OCI-LY7 (cell line): ENCODE results near the gene CASP2. TPM values are rescaled to one million over a fixed set of nuclear protein-coding genes. Genes with fewer than 3 reads are reported as not detected.

Experiments
- BruUV-seq: library from RNA; stranded (reverse); fragments of 400-500 nt; replicated peaks from 2 replicates; lab custom pipeline; 2021; lab: Mats Ljungman, UMichigan
- CTCF ChIA-PET: fragments of 300-600 bp; sonication (Branson Sonifier 250); formaldehyde crosslinking; loops from one replicate; lab custom pipeline; 2022; ENCODE audit warnings: antibody characterized with exemption; ENCODE audit not compliant: unreplicated experiment; lab: Charles Lee
- POLR2A ChIA-PET: fragments of 300-600 bp; sonication (Branson Sonifier 250); formaldehyde crosslinking; loops from one replicate; lab custom pipeline; 2022; ENCODE audit warnings: antibody characterized with exemption; lab: Charles Lee
- DNase-seq: peaks from one replicate; pipeline ENCODE4 v3.0.0-alpha.2; 2015; ENCODE audit warnings: low spot score
- H2AFZ ChIP-seq: fragments of 200-600 bp; sonication (generic), shearing (Covaris generic); 2 replicates; pipeline ENCODE4 v1.6.1; 2014; ENCODE audit warnings: mild to moderate bottlenecking, antibody characterized with exemption, low read length, moderate library complexity
- H3K27ac ChIP-seq: fragments of 200-600 bp; sonication (generic); 2 replicates; pipeline ENCODE4 v1.5.1; 2014; ENCODE audit warnings: mixed run types, low read depth, mild to moderate bottlenecking, moderate library complexity, low read length, inconsistent platforms; ENCODE audit not compliant: poor library complexity, severe bottlenecking
- H3K36me3 ChIP-seq: fragments of 200-600 bp; sonication (generic); 2 replicates; pipeline ENCODE4 v1.6.1; 2014; ENCODE audit warnings: mild to moderate bottlenecking, antibody characterized with exemption, low read length, moderate library complexity, mixed read lengths; ENCODE audit not compliant: insufficient read depth
- H3K4me1 ChIP-seq: fragments of 200-600 bp; sonication (generic); 2 replicates; pipeline ENCODE4 v1.5.1; 2014; ENCODE audit warnings: mild to moderate bottlenecking, low read length; ENCODE audit not compliant: insufficient read depth, poor library complexity, severe bottlenecking
- H3K4me2 ChIP-seq: fragments of 200-600 bp; sonication (generic); 2 replicates; pipeline ENCODE4 v1.6.1; 2014; ENCODE audit warnings: mild to moderate bottlenecking, low read length
- H3K4me3 ChIP-seq: fragments of 200-600 bp; sonication (generic); 2 replicates; pipeline ENCODE4 v1.5.1; 2014; ENCODE audit warnings: mild to moderate bottlenecking, low read depth, low read length; ENCODE audit not compliant: poor library complexity, severe bottlenecking
- H3K79me2 ChIP-seq: fragments of 200-600 bp; sonication (generic); 2 replicates; pipeline ENCODE4 v1.6.1; 2016; ENCODE audit warnings: low read depth, mild to moderate bottlenecking, low read length, moderate library complexity, mixed read lengths; ENCODE audit not compliant: insufficient read depth
- H3K9me2 ChIP-seq: fragments of 200-600 bp; sonication (generic); 2 replicates; pipeline ENCODE4 v1.6.1; 2016; ENCODE audit warnings: mild to moderate bottlenecking, low read length, mixed read lengths; ENCODE audit not compliant: insufficient read depth
- H3K9me3 ChIP-seq: fragments of 200-600 bp; sonication (generic); 2 replicates; pipeline ENCODE4 v1.6.1; 2014; ENCODE audit warnings: mild to moderate bottlenecking, mixed run types, low read length, mixed read lengths
- H4K20me1 ChIP-seq: fragments of 200-600 bp; sonication (generic); 2 replicates; pipeline ENCODE4 v1.6.1; 2014; ENCODE audit warnings: mild to moderate bottlenecking, antibody characterized with exemption, low read length, moderate library complexity, mixed read lengths; ENCODE audit not compliant: insufficient read depth
- CTCF ChIP-seq: fragments of 200-600 bp; sonication (generic); conservative IDR thresholded peaks from 2 replicates; pipeline ENCODE4 v1.5.1; 2014; ENCODE audit warnings: mild to moderate bottlenecking, antibody characterized with exemption, low read length, moderate library complexity, mixed read lengths
- EZH2phosphoT487 ChIP-seq: fragments of 200-600 bp; sonication (generic); IDR thresholded peaks from 2 replicates; pipeline ENCODE4 v1.6.1; 2018; ENCODE audit warnings: low read depth, borderline replicate concordance, mild to moderate bottlenecking, mixed run types, antibody characterized with exemption, low read length, moderate library complexity, mixed read lengths
- intact Hi-C: fragments of 100-400 bp; cut with micrococcal nuclease; formaldehyde crosslinking; loops from one replicate; pipeline ENCODE4 v1.10.0; 2022; ENCODE audit not compliant: unreplicated experiment
- total RNA-seq, 2 experiments: library from RNA; depleted of rRNA in 1 of 2; stranded (reverse); fragments of >200 nt in 1 of 2; shearing (Covaris generic) in 1 of 2; gene quantifications; 2 replicates each; pipeline ENCODE4 v1.2.3, GENCODE V29; 2014 to 2022

The CASP2 gene
- total RNA-seq, 2 experiments from 2014 or later, result 27.2 to 61.6 TPM

DNA sequence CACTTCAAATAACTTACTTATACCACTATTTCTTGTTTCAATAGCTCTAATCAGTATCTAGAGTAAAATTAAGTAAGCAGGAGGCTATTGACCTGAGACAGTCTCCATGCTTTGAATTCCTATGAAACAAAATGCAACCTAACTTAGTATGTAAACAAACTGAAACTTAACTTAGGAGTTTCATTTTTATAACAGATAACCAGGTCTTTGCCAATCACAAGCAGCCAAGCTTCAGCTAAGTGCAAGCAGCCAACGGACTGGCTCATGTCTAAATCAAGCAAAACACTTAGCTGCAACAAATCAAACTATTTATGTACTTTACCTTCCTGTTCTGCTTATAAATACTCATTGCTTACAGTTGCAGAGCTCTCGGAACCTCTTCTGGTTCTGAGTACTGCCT lies 29.3 kb upstream of the CASP2 start:
- Histone ChIP-seq H2AFZ (peak overlapping the region; percentile 27; the same call in 1 of the 2 replicates), H3K9me3 (peaks cover 5% of the 10 kb centered on the region; the same call in 1 of the 2 replicates), H3K4me3 (no peak overlapping the region), H3K27ac (no peak overlapping the region), H3K9me2 (no peaks in the 10 kb centered on the region), H3K79me2 (no peaks in the 10 kb centered on the region), H3K4me2 (no peak overlapping the region), H3K36me3 (no peaks in the 10 kb centered on the region), H4K20me1 (no peaks in the 10 kb centered on the region), H3K4me1 (peaks cover 4% of the 10 kb centered on the region)
- no peak for DNase-seq
- TF ChIP-seq EZH2phosphoT487, result no peak
- no peak for TF ChIP-seq CTCF
- intact Hi-C loops, result no loop called here
- POLR2A ChIA-PET, result interaction anchor here (0.5 to 1.8 kb wide), 6 partner anchors 8 to 1612 kb away, joined by 3 to 6 read pairs (median 4); partner anchors contain the start of gene CASP2
- CTCF ChIA-PET, result no interaction called here
- BruUV-seq, result no TSS peak

DNA sequence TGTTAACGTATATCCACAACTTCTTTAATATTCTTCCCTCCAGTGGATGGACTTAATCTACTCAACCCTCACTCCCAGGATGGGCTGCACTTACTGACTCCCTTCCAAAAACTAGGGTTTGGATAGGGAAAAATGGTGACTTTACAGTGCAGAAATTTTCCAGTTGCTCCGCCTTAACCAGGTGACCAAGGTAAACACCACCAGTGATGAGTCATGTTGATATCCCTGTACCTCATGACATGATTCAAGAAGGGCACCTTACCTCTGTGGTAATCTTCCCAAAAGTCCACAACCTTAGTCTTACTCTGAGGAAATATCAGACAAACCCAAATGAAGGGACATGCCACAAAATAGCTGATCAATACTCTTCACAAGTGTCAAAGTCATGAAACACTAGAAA lies 28.4 kb upstream of the CASP2 start:
- Histone ChIP-seq H4K20me1 (no peaks in the 10 kb centered on the region), H3K4me1 (peaks cover 8% of the 10 kb centered on the region), H3K9me2 (no peaks in the 10 kb centered on the region), H2AFZ (no peak overlapping the region), H3K4me3 (no peak overlapping the region), H3K27ac (no peak overlapping the region), H3K4me2 (no peak overlapping the region), H3K9me3 (no peaks in the 10 kb centered on the region), H3K36me3 (no peaks in the 10 kb centered on the region), H3K79me2 (no peaks in the 10 kb centered on the region)
- intact Hi-C loops, result no loop called here
- no peak for DNase-seq
- POLR2A ChIA-PET, result interaction anchor here (0.6 to 1.2 kb wide), 2 partner anchors 9 to 11 kb away, joined by 3 to 6 read pairs; no protein-coding TSS in a partner anchor
- TF ChIP-seq CTCF (no peak), EZH2phosphoT487 (no peak)
- BruUV-seq, result no TSS peak
- CTCF ChIA-PET, result no interaction called here

DNA sequence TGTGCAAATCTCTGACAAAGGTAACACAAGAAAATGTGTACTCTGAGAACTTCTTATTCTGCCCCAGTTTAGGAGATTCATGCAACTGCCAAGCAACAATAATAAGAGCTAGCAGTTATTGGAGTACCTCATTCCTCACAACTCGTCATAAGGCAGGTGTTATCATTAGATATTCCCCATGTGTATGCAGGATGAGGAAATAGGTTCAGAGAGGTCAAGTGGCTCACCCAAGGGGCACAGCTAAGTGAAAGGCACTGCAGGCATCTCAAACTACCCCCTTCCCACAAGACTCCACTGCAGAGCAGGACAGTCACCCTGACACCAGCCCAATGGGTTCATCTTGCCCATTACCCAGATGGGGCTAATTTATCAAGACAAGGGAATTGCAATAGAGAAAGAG lies 26.2 kb upstream of the CASP2 start:
- TF ChIP-seq EZH2phosphoT487 (no peak), CTCF (no peak)
- H3K9me3 ChIP-seq, result no peaks in the 10 kb centered on the region
- POLR2A ChIA-PET, result interaction anchor here (2.3 kb wide), 1 partner anchor 30 kb away, joined by 12 read pairs; no protein-coding TSS in a partner anchor
- no peak overlapping the region for H3K4me3 ChIP-seq
- no peak for DNase-seq
- H3K36me3 ChIP-seq, result no peaks in the 10 kb centered on the region
- BruUV-seq, result no TSS peak
- no peak overlapping the region for H2AFZ ChIP-seq
- no peak overlapping the region for H3K4me2 ChIP-seq
- intact Hi-C loops, result no loop called here
- H3K4me1 ChIP-seq, result peaks cover 8% of the 10 kb centered on the region
- no peak overlapping the region for H3K27ac ChIP-seq
- CTCF ChIA-PET, result interaction anchor here (0.6 kb wide), 1 partner anchor 11 kb away, joined by 3 read pairs; no protein-coding TSS in a partner anchor
- H4K20me1 ChIP-seq, result no peaks in the 10 kb centered on the region
- no peaks in the 10 kb centered on the region for H3K9me2 ChIP-seq
- H3K79me2 ChIP-seq, result no peaks in the 10 kb centered on the region
